Hematopoietic multipotent progenitor cell treated with erythropoietin and hydrocortisone succinate and interleukin-3 and kit ligand, for 8 days (in vitro differentiated cells): Measurements from ENCODE around the gene TUBGCP6.
A peak's percentile ranks its signal among the peaks of the same experiment; 100 is the strongest.

Source experiments
- DNase-seq: peaks from one replicate; pipeline ENCODE4 v3.0.0-alpha.2; 2015

TUBGCP6 gene, protein sequence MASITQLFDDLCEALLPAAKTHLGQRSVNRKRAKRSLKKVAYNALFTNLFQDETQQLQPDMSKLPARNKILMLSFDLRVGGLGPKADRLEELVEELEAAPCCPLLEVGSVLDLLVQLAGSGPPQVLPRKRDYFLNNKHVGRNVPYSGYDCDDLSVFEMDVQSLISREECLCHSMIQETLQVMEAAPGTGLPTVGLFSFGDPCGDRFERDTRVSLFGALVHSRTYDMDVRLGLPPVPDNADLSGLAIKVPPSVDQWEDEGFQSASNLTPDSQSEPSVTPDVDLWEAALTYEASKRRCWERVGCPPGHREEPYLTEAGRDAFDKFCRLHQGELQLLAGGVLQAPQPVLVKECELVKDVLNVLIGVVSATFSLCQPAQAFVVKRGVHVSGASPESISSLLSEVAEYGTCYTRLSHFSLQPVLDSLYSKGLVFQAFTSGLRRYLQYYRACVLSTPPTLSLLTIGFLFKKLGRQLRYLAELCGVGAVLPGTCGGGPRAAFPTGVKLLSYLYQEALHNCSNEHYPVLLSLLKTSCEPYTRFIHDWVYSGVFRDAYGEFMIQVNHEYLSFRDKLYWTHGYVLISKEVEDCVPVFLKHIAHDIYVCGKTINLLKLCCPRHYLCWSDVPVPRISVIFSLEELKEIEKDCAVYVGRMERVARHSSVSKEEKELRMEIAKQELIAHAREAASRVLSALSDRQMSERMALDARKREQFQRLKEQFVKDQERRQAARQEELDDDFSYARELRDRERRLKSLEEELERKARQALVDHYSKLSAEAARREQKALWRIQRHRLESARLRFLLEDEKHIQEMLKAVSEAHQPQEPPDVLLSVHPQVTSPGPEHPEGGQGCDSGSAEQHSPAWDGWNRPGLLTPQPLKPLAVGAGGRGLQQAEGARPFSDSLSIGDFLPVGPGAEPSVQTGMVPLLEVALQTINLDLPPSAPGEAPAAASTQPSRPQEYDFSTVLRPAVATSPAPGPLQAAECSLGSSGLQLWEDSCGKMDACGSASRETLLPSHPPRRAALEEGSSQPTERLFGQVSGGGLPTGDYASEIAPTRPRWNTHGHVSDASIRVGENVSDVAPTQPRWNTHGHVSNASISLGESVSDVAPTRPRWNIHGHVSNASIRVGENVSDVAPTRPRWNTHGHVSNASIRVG (N-terminal part only)

DNA sequence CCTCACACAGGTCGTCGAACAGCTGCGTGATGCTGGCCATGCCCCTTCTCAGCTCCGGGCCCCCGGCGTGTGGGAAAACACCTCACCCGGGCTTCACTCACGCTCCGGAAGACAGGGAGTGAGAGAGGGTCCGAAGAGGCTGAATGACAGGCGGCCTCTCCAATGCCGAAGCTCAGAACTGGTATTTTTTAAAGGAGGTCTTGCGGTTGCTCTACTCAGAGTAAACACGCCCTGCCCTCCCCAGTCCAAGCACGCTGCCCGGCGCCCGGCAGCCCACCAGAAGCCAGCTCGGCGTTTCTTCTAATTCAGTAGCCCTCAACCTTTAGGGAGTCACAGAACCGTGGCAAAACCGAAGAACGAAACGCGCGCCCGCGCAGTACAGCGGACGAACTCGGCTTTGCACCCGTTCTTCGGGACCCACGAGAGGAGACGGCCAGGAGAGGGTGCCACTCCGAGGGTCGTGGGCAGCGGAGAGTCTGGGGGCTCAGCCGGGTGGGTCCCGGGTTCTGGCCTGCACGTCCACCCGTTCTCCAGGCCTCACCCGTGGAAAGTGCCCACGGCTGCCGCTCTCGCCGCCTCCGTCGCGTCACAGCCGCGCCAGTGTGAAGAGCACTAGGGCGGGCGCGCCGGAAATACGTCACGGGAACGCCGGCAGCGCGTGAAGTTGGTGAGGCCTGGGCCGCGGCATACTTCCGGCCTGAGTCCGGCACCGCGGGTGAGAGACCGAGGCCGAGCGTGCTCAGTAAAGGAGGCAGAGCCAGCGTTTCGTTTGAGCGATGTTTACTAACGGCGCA, at the start of gene TUBGCP6:
TUBGCP6 (minus strand) TSS at position 604 of the 794 bp plus-strand sequence; CDS start at position 40, 564 bp downstream.
- peak; percentile 93 for DNase-seq

GRCh38 chr22:50294319-50294656, 49.5 kb upstream of the TUBGCP6 start:
- DNase-seq = no peak

GRCh38 chr22:50293441-50294318, 48.9 kb upstream of the TUBGCP6 start:
- DNase-seq = no peak

DNA sequence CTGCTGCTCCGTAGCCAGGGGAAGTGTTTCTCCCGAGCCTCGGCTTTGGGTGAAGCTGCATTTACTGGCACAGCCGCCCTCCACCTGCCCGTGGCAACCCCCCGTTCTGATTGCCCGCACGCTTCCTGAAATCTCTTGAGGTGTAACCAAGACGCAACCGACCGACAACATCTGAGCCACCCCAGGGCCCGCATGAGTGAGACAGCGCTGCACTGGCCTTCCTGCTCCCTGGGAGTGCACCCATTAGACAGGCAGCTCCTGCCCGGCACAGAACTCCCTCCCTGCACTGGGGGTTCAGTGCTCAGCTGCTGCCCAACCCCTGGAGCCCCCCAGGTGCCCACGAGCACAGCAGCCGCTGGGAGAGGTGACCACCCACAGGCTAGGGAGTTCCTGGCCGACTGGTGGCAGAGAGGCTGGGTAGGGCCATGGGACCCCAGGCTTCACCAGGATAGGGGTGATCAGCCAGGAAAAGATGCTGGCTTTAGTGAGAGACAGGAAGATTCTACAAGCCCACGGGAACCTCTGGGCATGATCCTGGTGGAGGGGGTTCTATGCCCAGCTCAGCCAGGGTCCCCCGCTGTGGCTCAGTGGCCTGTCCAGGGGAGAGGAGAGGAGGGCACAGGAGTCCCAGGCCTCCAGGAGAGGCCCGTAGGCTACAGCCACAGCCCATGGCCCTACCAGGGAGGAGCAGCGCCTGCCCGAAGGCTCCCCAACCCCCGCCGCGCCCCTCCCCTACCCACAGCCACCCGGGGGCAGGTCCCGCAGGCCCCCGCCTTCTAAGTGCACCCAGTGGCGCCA, 48.0 kb upstream of the TUBGCP6 start:
- no peak for DNase-seq

DNA sequence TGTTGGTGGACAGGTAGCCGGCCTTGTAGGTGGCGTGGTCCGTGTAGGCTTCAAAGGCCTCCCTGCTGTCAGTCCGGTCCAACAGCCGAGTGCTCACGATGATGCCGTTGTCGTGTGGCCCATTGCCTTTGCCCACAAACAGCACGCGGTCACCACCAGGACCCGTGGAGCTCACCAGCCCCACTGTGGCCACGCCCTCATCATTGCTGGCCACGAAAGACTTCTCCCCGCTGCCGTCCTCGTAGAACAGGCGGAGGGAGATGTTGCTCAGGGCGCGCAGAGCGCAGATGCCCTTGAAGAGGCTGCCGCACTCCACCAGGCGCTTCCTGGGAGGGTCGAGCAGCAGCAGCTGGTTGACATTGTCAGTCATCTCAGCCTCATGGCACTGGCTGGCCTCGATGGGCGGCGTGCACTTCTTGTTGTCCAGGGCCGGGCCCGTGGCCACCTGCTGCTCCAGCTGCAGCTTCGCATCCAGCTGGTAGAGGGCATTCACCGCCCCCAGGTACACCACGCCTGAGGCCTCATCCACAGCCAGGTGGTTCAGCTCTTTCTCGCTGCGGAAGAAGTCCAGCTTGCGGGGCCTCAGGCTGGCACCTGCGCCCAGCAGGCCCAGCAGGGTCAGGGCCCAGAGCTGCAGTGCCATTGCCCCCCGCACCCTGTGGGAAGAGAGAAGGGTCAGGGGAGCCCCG, 45.3 kb upstream of the TUBGCP6 start:
- DNase-seq = no peak

DNA sequence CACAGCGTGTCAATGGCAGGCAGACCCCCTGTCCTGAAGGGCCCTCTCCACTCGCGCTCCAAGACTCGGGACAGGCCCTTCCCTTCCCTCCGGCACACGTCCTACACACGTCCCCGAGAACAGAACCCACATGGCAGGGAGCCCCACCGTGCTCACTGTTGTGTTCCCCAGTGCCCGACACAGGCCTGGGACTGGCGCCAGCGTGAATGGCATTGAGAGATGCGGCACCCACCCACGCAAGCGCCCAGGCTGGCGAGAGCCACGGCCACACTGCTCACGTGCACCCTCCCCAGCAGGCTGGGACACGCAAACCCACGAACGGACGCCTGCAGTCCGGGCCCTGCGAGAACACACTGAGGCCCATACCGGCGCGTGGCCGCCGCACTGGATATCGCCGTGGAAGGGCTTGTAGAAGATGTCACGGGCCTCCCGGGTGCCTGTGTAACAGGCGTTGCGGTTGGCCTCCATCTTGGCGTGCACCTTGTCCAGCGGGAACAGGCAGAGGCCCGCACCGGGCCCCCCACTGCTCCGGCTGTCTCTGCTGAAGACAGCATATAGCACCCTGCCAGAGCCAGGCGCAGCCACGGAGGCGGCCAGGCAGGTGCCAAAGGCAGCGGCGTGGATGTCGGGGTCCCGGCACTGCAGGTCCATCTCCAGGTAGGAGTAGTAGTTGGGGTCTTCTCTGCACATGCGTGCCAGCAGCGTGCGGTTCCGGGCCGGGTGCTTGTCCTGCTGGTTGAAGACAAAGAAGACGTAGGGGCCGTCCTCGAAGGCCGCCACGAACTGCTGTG, 44.5 kb upstream of the TUBGCP6 start:
- DNase-seq = no peak

DNA sequence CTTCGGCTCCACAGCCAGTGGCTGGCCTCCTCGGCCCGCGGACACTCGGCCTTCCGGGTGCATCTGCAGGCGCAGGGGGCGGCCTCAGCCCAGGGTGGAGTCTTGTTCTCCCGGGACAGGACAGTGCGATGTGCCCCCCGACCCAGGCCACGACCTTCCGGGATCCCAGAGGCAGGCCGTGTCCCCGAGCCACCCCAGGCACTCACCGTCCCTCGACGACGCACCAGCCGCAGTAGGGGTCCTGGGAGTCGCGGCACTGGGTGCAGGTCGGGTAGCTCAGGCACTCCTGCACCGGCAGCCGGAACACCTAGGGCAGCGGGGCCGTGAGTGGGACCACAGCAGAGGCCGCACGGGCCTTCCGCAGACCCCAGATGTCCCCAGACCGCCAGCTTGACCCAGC, 42.9 kb upstream of the TUBGCP6 start:
- no peak for DNase-seq

DNA sequence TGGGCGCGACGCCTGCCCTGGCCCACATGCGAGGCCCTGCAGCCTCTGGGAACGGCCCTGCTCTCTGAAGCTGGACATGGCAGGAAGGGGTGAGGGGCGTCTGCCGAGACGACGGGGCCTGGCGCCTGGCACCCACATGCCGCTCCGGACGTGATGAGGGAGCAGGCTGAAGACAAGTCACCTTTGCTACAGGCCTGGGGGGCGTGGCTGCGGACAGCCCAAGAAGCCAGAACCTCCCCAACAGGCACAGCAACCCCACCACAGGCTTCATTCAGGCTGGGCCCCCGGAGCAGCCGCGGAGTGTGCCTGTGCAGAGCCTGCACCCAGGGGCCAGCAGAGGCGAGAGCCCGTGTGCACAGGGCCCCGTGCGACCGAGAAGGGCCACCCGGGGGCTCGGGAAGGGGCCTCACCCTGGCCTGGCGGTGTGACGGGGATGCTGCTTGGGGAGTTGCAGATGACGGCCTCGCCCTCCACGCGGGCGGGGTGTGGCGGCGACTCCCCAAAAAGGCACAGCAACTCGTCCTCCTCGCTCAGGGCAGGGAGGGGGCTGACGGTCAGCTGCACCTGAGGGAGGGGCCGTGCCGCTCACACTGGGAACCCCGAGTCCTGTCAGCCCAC, 42.0 kb upstream of the TUBGCP6 start:
- DNase-seq = no peak

DNA sequence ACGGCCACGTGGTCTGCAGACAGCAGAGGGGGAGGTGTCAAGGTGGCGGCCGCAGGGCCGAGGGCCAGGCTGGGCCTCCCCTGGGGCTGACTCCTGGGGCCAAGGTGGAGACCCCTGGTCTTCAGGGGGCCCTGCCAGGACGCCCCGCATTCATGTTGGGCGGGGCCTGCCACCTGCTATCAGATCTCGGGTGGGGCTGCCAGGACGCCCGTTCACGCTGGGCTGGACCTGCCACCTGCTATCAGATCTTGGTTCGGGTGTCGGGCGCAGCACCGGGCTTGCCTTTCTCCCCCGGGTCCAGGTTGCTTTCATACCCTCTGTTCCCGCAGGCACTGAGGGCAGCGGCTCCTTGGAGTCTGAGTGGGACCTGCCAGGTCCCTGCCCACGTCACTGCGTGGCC, 41.5 kb upstream of the TUBGCP6 start:
- no peak for DNase-seq

DNA sequence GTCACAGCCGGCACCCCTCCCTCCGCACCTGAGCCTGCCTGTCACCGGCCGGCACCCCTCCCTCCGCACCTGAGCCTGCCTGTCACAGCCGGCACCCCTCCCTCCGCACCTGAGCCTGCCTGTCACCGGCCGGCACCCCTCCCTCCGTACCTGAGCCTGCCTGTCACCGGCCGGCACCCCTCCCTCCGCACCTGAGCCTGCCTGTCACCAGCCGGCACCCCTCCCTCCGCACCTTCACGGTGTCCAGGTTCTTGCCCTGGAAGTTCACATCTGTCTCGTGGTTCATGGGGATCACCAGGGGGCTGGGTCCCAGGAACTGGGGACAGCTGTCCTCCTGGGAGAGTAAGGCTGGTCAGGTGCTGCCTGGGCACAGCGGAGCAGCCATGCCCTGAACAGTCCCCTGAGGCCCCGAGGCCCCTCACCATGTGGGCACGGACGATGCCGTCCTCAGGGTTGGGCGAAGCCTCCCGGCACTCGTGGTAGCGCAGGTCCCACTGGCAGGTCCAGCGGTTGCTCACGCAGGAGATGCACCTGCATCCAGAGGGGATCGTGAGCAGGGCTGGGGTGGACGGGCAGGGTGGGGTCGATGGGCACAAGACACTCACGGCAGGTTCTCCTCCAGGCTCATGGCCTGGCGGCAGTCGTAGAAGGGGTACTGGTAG, 40.9 kb upstream of the TUBGCP6 start:
- DNase-seq = no peak

DNA sequence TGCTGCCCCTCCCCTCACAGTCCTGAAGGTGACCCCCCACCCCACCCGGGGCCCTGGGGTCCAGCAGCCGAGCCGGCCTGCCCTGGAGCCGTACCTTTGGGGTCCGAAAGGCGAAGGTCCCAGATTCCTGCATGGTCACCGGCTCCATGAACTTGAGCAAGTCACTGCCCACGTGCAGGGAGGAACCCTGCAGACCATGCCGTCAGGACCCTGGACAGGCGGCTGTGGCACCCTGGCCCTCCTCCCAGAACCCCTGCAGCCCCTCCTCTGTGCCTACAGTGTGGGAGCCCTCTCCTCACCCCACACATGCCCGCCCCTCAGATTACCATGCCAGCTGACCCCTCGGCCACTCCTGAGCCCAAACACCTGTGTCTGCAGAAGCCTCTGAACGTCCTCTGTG, 39.7 kb upstream of the TUBGCP6 start:
- no peak for DNase-seq

GRCh38 chr22:50283821-50284220, 39.0 kb upstream of the TUBGCP6 start:
- DNase-seq = no peak

- no peak for DNase-seq
Observed at GRCh38 chr22:50282361-50283155, 37.7 kb upstream of the TUBGCP6 start.

- DNase-seq = no peak
Observed at GRCh38 chr22:50281957-50282356, 37.1 kb upstream of the TUBGCP6 start.

DNA sequence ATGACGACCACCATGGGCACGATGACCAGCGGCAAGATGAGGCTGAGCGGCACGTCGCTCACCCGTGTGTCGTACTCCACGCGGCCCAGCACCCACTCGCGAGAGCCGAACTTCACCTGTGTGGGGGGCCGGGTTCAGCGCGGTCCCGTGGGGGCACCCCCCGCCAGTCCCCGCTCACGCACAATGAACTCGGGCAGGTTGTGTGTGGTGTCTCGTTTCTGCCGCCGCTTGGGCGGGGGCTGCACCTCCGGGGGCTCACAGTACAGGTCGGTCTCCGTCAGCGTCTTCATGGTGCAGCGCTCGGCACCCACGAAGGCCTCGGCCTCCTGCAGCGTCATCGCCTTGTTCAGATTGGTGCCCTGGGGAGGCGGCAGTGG, 36.5 kb upstream of the TUBGCP6 start:
- DNase-seq = no peak

DNA sequence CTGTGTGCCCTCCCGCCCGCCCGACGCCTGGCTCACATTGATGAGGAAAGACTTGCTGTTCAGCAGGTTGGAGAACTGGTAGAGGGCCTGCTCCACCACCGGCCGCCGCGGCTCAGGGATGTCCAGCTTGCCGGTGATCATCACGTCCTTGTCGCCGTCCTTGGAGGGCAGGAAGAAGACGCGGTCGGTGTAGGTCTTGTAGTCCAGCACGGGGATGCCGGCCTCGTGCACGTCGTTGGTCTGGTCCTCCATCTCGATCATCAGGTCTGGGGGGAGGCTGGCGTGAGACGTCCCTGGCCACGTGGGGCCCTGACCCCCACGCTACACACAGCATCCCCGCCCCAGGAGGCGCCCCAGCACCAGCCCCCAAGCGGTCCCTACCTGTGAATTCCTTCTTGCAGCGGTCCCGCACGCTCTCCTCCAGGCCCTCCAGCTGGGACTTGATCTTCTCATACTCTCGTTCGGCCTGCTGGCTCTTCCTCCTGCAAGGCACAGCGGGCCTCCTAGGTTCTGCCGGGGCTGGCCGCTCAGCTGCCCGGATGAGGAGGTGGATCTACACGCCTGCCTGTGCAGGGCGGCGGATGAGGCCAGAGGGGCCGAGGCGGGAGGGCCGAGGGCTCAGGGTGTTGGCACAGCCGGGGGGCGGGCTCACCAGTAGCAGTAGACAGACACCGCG, 36.0 kb upstream of the TUBGCP6 start:
- no peak for DNase-seq
